HG03097 (cell line): Measurements from ENCODE around the gene NKAPL.
"Not testable (repeated sequence)": the region's sequence is repeated elsewhere in the genome, so short reads cannot be mapped to it uniquely, and the experiment has no call there.

ENCODE experiments used
- ATAC-seq: cut with Tn5 transposase; IDR thresholded peaks from one replicate; pipeline ENCODE4 v1.9.1; 2021; ENCODE audit not compliant: unreplicated experiment, low FRiP score

The NKAPL gene

DNA sequence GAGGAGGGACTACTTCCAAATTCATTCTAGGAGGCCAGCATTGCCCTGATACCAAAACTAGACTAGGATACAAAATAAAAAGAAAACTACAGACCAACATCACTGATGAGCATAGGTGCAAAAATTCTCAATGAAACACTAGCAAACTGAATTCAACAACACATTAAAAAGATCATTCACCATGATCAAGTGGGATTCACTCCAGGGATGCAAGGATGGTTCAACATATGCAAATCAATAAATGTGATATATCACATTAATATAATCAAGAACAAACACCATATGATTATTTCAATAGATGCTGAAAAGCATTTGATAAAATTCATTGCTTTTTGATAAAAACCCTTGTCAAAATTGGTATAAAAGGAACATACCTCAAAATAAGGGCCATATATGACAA lies 32.5 kb downstream of the NKAPL start:
- ATAC-seq, result no peak

DNA sequence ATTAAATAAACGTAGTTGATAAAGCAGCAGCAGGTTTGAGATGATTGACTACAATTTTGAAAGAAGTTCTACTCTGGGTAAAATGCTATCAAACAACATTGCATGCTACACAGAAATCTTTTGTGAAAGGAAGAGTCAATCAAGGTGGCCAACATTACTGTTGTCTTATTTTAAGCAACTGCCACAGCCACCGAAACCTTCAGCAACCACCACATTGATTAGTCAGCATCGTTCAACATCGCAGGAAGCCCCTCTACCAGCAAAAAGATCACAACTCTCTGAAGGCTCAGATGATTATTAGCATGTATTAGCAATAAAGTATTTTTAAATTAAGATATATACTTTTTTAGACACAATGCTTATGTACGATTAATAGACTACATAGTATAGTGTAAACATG lies 36.2 kb downstream of the NKAPL start:
- no peak for ATAC-seq

DNA sequence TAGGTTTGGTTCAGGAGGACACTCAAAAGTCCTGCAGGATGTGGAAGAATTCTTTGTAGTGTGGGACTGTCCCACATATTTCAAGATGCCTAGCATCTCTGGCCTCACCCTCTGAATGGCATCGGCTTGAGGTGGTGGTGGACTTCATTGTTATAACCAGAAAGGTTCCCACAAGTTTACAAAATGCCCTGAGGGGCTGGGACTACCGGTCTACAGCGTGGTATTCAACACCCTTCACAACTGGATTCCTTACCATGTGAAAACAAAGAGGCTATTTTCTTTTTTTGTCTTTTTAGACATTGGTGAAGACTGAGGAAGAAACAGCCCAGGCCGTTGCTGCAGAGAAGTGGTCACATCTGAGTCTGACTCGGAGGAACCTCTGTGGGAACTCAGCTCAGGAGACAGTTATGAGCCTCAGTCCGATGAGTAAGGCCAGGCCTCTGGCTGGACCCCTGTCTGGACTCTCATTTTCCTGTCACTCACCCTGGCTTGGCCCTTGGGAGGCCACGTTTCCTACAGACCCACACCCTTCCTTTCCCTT lies 37.5 kb downstream of the NKAPL start:
- no peak for ATAC-seq

DNA sequence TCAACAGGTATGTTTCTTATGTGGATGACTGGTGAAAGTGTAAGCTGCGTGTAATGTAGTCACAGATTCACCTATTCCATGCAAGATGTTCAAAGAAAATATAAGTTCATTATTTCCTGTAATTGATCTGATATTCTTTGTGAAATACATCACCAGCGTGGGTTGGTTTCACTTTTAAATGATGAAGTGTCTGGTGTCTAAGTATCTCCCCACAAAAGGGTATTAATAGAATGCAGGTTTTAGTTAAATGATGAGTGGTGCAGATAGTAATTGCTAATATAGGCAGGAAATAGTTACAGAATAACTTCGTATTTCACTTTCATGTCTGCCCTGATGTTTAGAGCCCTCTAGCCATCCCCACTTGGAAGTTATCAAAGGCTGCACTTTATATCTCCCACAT lies 44.5 kb downstream of the NKAPL start:
- ATAC-seq, result no peak

DNA sequence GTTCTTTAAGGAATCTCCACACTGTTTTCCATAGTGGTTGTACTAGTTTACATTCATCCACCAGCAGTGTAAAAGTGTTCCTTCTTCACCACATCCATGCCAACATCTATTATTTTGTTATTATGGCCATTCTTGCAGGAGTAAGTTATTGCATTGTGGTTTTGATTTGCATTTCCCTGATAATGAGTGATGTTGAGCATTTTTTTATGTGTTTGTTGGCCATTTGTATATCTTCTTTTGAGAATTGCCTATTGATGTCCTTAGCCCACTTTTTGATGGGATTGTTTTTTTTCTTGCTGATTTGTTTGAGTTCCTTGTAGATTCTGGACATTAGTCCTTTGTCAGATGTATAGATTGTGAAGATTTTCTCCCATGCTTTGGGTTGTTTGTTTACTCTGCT lies 47.3 kb downstream of the NKAPL start:
- not testable (repeated sequence) for ATAC-seq
